Measurements from ENCODE around the gene HK3. TPM values are rescaled to one million over a fixed set of nuclear protein-coding genes. Genes with fewer than 3 reads are reported as not detected.

Gene HK3
- total RNA-seq, 1 experiment from 2014 or later, result 0.17 TPM

- DNase-seq (ENCODE audit: low spot score), result no peak
- TF ChIP-seq ATF1 (CRISPR knock-in tag; IDR thresholded peaks at IDR 0.05) (no peak), ARID4B (CRISPR knock-in tag; IDR thresholded peaks at IDR 0.05; ENCODE audit: borderline replicate concordance) (no peak), GABPB1 (CRISPR knock-in tag; IDR thresholded peaks at IDR 0.05) (no peak), HMGA2 (CRISPR knock-in tag; IDR thresholded peaks at IDR 0.05) (no peak), TP53 (CRISPR knock-in tag; IDR thresholded peaks at IDR 0.05) (no peak), FOXP1 (CRISPR knock-in tag; IDR thresholded peaks at IDR 0.05; ENCODE audit: borderline replicate concordance) (no peak), SMAD3 (CRISPR knock-in tag; IDR thresholded peaks at IDR 0.05; ENCODE audit: borderline replicate concordance) (no peak), HMGXB4 (CRISPR knock-in tag; IDR thresholded peaks at IDR 0.05) (no peak), NFATC4 (CRISPR knock-in tag; IDR thresholded peaks at IDR 0.05) (no peak), GTF2I (CRISPR knock-in tag; conservative IDR thresholded peaks at IDR 0.05) (no peak), ZNF138 (CRISPR knock-in tag; conservative IDR thresholded peaks at IDR 0.05) (no peak)
- TF ChIP-seq, protein P1, sequence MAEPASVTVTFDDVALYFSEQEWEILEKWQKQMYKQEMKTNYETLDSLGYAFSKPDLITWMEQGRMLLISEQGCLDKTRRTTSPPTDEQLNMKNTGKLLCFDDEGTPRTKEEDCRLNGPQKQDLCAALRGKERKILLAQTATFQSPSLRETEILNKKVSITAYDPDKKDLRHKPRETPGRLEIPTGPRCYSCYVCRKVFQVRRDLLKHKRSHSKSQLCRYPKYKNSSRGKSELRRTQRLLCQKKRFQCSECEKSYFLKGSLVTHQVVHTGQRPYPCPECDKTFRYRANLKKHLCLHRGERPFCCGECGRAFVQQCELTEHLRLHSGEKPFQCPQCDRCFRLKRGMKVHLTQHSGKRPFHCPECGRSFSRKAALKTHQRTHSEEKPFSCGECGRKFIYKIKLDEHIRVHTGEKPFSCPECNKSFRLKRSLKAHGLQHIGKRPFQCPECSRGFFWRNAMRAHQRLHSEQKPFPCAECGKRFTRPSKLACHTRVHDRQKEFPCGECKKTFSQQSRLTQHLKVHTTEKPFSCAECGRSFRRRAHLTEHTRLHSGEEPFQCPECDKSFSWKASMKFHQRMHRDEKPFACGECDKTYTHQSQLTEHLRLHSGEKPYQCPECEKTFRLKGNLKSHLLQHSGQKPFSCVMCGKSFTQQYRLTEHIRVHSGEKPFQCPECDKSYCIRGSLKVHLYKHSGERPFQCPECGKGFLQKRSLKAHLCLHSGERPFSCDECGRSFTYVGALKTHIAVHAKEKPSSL (CRISPR knock-in tag; conservative IDR thresholded peaks at IDR 0.05), result no peak
- H3K9me3 Mint-ChIP-seq, result no peaks in the 10 kb centered on the region
- no peaks in the 10 kb centered on the region for H3K27me3 Mint-ChIP-seq (ENCODE audit: low read depth)
- no peak overlapping the region for H3K27ac Mint-ChIP-seq
- ATAC-seq, result no peak
- H3K4me1 Mint-ChIP-seq, result no peaks in the 10 kb centered on the region
- no peak overlapping the region for H3K4me3 Mint-ChIP-seq
- CTCF ChIA-PET, result interaction anchor here (0.8 to 1.6 kb wide), 5 partner anchors 12 to 261 kb away, joined by 3 to 6 read pairs (median 3); no protein-coding TSS in a partner anchor
- POLR2A ChIA-PET, result no interaction called here
- H3K36me3 Mint-ChIP-seq, result no peaks in the 10 kb centered on the region
These were observed 47.8 kb downstream of the HK3 start for GRCh38 chr5:176851380-176851779.

GRCh38 chr5:176850371-176851245, 48.5 kb downstream of the HK3 start:
- Mint-ChIP-seq H3K27me3 (ENCODE audit: low read depth) (no peaks in the 10 kb centered on the region), H3K36me3 (no peaks in the 10 kb centered on the region), H3K9me3 (no peaks in the 10 kb centered on the region), H3K4me1 (no peaks in the 10 kb centered on the region), H3K27ac (no peak overlapping the region), H3K4me3 (no peak overlapping the region)
- DNase-seq (ENCODE audit: low spot score) (no peak), ATAC-seq (no peak)
- no peak for TF ChIP-seq ATF3 (CRISPR knock-in tag; conservative IDR thresholded peaks at IDR 0.05)
- TF ChIP-seq NR2C2 (CRISPR knock-in tag; IDR thresholded peaks at IDR 0.05), result no peak
- no peak for TF ChIP-seq SP1 (CRISPR knock-in tag; conservative IDR thresholded peaks at IDR 0.05)
- no peak for TF ChIP-seq TEAD4 (CRISPR knock-in tag; IDR thresholded peaks at IDR 0.05)
- TF ChIP-seq JAZF1 (CRISPR knock-in tag; IDR thresholded peaks at IDR 0.05), result no peak
- TF ChIP-seq ZNF263 (CRISPR knock-in tag; IDR thresholded peaks at IDR 0.05; ENCODE audit: low read depth), result peak; percentile 55; the same call in 1 of the 2 replicates
- TF ChIP-seq FOXK1 (CRISPR knock-in tag; IDR thresholded peaks at IDR 0.05), result no peak
- ChIA-PET POLR2A (no interaction called here), CTCF (interaction anchor here (0.9 to 1.6 kb wide), 3 partner anchors 16 to 190 kb away, joined by 3 to 10 read pairs (median 3); no protein-coding TSS in a partner anchor)

All from WTC11 (cell line).